ENCODE data around the gene BMF.

The BMF gene

DNA sequence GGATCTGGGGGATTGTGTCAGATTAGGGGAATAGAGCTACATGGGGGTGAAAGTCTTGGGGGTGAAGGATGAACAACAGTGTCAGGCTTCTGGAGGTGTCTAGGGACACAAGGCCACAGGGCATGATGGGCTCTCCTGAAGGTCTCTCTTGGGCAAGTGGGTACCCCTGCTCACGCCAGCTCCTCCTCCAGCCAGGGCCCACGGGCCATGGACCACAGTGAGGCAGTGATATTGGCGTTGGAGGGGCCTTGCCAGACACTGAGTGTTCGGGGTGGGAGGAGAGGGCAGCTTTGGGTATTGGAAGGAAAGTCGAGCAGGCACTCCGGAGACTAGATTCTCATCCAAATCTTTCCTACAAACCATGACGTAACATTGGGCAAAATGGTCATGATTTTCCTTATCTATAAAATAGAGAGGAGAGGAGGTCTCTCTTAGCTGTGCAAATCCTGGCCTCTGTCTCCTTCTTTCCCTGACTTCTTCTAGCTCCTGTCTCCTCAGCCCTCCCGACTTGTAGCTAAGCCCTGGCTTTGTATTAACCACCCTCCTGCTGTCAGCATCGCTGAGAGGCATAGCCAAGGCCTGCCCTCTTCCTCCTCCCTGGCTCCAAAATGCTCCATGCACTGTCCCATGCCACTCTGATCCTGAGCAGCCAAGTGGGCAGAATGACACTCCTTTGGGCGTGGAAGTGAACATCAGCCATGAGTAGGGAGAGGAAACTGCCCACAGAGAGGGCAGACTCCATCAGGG, 45.7 kb downstream of the BMF start:
- no peak for FAIRE-seq

DNA sequence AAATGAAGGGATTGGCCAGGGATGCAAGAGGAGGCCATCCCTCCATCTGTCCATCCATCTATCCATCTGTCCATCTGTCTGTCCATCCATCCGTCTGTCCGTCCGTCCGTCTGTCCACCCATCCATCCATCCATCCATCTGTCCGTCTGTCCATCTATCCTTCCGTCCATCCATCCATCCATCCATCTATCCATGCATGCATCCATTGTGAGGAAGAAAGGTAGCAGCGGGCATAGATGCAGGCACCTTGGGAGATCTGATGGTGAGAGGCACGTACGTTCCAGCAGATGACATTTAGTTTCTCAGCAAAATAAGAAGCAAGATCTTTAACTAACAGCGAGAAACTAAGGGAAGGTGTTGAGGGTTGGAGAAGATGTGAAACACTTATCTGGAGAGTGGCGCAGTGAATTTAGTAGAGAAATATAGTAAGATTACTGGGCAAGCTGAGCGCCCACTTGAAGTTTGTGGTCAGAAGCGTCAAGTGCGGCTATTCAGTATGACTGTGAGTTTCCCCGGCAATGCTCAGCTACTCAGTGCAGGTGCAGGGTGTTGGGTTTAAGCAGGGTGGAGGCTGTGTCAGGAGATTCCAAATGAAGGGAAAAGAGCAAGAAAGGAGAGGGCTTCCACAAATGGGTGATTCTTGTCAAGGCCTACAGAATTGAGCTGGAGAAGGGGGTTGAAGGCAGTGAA, 47.3 kb downstream of the BMF start:
- no peak for FAIRE-seq

DNA sequence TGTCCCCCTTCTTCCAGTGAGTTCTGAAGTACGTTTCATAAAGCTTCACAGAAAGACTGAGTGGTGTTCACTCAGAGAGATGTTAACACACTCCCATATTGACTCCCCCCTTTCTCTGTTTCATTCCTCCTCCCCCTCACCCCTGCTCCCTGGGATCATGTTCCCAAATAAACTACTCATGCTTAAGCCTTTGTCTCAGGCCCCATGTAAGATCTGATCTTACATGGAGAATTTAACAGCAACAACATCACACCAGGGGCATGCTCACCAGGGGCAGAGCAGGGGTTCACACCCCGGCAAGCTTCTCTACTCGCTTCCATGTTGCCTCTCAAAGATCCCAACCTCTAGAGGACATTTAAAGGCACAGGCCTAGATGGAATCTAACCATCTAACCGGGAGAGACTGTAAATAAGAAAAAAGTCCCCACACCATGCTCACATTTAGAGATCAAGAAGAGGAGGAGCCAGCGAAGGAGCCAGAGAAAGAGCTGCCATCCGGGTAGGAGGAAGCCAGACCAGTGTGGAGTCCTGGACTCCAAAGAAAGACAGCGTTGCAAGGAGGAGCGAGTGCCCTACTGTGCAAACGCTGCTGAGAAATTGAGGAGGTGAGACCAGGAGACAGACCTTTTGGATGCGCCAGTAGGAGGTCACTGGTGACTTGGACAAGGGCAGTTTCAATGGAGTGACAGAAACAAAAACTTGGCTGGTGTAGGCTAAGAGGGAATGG, 48.3 kb downstream of the BMF start:
- FAIRE-seq: no peak

DNA sequence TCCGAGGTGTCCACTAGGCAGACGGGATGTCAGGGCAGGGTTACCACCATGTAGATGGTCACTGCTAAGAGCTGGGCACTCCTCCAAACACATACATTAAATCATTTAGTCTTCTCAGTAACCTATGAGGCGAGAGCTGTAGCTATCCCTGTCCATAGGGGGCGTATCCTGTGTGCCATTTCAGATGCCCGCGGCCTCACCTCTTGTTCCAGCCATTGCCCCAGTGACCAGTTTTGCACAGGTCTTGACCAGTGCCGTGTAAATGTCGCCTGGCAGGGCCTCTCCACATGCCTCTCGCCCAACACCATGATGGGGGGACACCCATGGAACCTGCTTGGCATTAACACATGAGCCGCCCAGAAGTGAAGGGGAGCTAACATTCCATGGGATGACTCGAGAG, 48.9 kb downstream of the BMF start:
- no peak for FAIRE-seq

DNA sequence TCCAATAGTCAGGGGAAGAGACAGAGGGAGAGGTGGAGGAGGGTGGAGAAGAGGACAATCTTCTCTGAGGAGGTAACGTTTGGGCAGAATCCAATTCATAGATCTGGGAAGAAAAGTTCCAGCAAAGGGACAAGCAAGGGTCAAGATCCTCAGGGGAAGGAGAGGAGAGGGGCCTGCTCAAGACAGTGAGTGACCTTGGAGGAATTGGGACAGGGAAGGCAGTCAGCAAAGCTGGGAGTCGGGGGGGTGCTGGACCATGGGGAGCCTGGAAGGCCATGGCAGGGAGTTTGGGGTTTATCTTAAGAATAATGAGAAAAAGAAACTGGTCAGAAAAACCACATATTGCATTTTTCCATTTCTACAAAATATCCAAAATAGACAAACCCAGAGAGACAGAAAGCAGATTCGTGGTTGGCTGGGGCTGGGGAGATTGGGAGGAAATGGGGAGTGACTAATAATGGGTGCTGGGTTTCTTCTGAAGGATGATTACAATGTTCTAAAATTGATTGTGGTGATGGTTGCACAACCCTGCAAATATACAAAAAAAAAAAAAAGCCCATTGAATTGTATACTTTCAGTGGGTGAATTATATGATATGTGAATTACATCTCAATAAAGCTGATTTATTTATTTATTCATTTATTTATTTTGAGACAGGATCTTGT, 50.1 kb downstream of the BMF start:
- no peak for FAIRE-seq

DNA sequence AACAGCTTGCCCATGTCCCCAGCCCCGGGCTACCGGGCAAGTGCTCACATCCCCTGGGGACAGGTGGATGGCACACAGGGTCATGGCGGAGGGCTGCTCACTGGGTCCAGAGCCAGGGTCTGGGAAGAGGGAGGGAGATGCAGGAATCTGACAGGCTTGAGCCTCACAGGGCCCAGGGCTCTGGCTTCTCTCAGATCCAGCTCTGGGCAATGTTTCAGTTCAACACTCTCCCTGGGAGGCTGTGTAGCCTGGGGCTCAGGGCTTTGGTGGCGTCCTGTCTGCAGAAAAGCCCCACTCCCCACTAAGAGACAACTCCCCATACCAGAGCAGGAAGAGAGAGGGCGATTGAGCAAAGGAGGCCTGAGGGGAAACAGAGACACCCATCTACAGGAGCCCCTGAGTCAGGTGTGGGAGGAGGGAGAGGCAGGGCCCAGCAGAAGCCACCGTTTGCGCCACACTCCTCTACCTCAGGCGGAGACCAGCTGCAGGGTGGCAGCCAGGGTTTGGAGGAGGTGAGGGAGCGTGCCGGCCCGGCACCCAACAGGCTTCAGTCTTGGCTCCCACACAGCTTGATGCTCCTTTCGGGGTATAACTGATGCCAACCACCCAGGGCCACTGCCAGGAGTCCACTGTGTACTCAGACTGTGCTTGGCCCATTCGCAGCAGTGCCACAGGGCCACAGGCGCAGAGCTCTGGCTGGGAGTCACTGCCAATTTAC, 52.9 kb downstream of the BMF start:
- no peak for FAIRE-seq

DNA sequence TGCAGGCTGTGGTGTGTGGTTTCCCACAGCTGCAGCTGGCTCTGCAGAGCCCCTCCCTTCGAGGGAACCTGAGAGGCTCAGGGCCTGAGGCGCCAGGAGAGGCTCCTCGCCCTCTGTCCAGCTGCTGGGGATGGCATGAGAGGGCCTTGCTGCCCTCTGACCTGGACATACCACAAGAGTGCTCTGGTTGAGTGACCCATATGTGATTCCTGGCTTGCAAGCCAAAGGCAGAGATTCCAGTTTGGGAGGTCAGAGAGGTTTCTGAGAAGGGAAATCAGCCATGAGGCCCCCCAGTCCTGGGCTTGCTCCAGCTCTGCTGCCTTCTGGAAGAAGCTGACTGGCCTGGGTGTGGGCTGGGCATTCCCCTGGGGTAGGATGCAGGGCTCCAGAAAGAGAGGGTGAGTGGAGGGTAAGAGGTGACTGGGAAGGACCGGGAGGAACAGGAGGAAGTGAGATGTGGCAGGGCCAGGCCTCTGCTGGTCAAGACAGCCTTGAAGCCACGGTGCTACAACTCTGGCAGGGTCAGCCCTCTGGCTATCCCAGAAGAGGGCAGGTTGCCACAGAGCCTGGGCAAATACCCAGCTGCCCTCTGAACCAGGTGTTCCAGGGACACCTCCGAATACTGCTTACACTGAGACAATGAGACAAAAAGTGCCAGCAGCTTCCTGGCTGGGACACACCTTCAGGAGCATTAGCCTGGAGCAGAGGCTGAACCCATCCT, 53.7 kb downstream of the BMF start:
- no peak for FAIRE-seq

DNA sequence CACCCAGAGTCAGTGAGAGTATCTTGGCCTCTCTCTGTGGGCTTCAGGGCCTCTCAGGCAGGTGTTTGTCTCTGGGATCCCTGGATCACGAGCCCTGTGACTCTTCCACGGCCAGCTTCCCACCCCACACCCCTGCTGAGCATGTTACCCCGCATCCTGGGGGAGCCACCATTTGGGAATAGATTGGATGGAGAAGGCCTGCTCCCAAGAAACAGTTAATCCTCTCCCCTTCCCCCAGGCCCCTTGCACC, 54.1 kb downstream of the BMF start:
- FAIRE-seq: no peak

DNA sequence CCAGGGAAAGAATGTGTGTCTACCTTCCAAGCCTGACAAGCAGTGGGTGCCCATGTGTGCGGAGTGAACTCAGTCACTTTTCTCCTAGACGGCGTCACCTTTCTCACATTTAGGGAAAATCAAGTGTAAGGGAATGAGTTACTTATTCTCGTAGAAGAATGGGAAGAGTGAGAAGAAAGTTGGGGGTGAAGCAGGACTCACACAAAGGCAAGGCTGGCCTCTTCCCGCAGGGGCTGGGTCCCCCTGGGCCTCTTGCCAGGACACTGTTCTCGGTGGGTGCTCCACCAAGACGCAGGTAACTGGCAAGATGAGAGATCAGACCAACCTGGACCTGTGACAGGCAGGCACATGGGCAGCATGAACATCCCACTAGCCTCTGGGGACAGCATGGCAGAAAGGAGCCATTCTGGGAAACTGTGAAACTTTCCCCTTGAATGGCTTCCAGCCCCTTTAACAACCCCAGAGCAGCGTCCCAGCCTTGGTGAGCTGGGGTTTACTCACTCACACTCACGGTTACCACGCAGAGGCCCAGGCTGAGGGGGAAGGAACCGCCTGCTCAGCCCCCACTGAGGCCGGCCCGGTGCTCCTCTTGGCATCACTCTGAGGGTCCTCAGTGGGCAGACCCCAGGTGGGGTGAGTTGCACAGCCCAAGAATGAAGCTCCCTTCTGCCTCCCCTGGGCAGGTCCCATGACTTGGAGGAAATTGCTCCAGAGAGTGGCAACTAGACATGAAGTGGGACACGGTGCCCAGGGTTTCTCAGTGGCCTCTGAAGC, 54.7 kb downstream of the BMF start:
- no peak for FAIRE-seq

DNA sequence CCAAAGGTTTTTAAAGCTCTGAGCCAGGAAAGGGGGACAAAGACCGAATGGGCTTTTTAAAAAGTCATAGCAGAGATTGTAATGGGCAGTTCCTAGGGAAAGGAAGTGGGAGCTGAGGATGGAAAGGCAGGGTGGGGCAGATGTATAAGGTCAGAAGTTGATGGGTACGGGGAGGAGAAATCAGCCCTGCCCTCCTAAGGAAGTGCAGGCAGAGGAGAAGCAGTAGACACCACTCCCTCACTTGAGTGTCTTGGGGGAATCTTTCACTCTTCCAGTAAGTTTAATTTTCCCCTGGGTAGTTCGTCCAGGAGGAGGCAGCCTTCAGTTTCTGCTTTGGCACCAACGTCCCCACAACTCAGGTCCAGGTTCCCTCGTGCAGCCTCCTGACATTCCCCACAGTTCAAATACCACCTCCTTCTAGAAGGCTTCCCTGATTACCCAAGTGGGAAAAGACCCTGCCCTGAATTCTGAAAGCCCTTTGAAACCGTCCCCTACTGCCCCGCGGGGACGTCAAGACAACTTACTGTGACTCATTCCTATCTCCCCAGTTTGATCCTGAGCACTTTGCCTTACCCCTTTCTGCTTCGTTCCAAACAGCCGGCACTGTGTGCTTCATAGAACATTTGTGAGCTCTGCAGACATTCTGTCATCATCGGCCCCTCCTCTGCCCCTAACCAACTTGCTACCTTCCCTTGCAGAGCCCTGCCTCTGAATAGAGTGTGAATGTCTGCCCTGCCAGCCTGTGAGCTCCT, 55.4 kb downstream of the BMF start:
- no peak for FAIRE-seq

DNA sequence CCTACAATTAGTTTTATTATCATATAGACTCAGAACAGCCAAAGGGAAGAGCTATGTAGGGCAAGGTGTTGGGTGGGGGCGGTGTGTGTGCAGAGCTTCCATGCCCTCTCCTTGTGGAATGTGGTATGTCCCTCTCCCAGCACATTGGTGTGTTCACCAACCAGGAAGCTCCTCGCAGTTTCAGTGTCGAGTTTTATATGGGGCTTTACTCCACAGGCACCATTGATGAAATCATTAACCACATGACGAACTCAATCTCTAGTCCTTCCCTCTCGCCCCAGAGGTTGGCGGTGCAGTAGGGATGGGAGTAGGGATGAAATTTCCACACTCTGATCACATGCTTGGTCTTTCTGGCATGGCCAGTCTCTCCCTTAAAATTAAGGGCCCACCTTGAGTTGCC, 56.1 kb downstream of the BMF start:
- FAIRE-seq: no peak

DNA sequence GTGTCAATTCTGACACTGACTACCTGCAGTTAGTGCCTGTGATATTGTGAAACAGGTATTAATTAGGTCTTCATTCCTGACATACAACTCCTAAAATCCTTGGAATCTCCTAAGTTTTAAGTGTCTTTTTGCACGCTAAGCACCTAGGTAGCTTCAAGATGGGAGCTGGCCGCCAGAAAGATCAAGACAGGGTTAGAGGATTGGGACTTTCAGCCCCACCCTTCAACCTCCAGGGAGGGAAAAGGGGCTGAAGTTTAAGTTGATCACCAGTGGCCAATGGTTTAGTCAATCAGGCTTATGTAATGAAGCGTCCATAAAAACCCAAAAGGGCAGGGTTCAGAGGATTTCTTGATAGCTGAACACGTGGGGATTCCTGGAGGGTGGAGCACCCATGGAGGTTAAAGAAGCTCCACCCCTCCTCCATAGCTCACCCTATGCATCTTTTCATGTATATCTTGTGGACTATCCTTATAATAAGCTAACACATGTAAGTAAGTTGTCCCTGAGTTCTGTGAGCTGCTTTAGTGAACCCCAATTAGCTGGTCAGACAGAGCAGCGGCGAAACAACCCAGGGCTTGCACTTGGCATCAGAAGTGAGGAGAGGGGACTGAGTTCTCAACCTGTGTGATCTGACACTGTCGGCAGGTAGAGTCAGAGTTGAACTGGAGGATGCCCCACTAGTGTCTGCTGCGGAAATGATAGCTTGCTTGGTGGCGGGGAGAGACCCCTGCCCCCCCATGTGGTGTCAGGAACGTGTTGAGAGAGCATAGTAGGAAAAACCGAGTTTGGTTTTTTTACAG, 56.9 kb downstream of the BMF start:
- FAIRE-seq: no peak

DNA sequence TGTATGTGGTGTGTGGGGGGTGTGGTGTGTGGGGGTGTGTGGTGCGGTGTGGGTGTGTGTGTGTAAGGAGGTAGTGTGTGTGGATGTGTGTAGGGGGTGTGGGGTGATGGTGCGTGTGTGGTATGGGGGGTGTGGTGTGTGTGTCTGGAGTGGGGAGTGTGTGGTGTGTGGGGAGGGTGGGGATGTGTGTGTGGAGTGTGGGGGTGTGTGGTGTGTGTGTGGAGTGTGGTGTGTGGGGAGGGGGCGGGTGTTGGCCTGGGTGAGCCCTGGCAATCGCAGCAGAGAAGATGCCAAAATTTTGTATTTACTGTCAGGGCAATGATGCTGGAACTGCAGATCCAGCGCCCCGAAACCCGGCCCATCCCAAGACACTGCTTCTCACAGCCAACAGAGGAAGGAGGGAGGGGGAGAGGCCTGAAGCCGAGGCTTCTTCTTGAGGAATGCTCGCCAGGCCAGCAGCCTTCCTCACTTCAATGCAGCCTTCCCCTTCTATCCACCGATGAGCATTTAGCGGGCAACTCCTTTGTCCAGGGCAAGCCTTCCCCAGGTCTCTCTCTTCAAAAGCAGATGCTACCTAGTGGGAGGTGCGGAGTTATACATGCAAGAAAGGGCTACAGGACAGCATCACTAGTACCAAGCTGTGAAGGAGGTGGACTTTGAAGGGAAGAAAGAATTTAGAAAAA, 57.8 kb downstream of the BMF start:
- FAIRE-seq: no peak

DNA sequence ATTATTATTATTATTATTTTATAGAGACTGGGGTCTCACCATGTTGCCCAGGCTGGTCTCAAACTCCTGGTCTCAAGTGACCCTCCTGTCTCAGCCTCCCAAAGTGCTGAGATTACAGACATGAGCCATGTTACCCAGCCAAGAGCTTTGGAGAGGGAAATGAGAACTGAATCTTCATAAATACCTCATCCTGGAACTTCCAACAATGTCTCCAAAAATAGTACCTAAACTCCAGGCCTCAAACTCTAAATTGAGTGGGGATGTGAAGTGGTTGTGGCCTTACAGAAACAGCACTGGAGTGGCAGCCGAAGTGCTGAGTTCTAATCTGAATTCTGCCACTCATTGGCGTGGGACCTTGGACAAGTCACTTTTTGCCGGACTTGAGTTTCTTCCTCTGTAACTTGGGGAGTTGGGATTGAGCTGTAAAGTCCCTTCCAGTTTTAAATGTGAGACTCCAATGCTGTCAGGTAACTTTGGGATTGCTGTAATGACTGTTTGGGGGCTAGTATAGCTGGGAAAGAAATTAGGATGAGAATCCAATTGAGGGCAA, 59.7 kb downstream of the BMF start:
- FAIRE-seq: no peak

DNA sequence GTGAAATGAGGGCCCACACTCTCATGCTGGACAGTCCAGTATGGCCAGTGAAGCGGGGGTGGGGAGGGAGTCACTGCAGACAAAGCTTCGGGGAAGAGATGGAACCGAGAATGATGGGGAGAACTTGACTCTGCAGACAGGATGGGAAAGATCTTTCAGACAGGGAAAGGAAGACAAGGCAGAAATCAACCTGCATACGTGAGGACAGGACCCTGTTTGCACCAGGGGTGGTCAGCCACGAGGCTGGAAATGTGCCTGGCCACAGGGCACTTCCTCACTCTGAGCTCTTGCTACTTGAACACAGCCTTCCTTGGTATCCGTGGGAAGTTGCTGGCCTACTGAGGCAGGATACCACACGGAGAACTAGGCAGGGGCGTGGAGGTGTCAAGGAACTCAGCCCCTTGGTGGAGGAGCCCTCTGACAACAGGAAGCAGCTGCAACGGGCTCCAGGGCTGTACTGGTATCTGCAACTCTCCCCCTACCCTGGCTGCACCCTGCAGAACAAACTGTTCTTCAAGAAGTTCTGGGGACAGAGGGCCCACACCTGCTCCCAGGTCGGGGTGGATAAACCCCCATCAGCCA, 60.4 kb downstream of the BMF start:
- no peak for FAIRE-seq

DNA sequence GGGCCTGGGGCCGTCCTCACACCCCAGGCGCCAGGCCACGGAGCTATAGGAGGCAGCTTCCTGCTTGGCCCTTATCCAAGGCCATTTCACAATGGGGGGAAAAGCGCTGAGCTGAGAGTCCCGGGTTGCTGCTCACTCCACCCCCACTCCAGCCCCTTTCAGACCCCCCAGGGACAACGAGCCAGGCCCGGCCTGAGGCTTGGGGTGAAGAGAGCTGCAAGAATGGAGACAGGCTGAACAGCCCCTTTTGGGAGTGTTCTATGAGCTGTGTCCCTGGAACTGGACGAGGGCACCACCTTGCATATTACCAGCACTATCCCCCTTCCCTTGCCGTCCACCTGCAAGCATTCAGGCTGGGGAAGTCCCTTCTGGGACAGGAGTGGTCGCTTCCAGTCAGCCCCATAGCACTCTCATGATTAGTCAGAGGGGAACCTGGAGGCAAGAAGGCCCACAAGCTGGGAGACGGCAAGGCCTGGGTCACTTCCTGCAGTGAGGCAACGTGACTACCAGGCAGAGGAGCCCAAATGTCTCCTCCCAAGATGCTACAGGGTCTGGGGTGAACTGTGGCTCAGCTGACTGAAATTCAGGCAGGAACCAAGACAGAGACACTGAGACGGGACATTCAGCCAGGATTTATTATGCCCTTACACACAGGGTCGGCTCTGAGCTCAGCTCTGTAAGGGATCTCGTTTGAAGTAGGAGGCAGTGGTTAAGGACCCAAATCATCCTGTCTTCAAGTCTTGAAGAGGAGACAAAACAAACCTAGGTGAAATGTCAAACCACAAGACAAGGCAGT, 61.1 kb downstream of the BMF start:
- FAIRE-seq: no peak

DNA sequence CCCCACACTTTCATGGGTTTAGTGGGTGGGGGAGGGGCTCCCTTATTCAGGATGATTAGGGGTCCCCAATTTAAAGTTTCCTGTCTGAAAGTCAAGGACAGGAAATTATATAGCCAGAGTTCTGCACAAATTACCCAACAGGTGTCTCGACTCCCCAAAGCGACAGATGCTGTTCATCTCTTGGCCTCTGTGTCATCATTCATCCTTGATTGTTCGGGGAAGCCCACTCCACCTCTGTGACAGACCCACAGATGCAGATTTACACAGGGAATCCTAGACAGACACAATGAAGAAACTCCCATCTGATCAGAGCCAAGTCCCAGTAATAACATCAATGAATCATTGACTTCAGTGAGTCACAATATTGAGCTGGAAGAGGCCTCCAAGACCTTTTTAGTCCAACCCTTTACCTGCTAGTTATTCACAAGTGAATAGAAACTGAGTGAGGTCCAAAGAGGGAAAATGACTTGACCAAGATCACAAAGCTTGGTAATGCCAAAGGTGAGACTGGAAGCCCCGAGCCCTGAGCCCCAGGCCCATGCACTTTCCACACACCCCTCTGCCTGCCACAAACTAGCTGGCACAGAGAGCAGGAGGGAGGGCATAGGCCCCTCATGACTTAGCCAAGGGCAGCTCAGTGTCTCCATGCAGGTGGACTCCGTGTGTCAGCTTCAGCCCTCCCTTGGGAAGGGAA, 61.8 kb downstream of the BMF start:
- FAIRE-seq: no peak

All from islet of Langerhans (tissue), 1 donor.